NCI-H510A treated with DMSO at 0.1 percent for 48 hours (cell line): ENCODE results near the gene VAT1L.

ENCODE experiments used
- DNase-seq: peaks from one replicate; lab custom pipeline; 2025; lab: John Stamatoyannopoulos, UW

VAT1L gene, protein sequence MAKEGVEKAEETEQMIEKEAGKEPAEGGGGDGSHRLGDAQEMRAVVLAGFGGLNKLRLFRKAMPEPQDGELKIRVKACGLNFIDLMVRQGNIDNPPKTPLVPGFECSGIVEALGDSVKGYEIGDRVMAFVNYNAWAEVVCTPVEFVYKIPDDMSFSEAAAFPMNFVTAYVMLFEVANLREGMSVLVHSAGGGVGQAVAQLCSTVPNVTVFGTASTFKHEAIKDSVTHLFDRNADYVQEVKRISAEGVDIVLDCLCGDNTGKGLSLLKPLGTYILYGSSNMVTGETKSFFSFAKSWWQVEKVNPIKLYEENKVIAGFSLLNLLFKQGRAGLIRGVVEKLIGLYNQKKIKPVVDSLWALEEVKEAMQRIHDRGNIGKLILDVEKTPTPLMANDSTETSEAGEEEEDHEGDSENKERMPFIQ

GRCh38 chr16:77788181-77789084 is at the start of gene VAT1L:
Gene VAT1L (plus strand): TSS chr16:77788564. CDS start chr16:77788683, 119 bp downstream.
- peak; percentile 61 for DNase-seq

- DNase-seq: no peak
Observed at GRCh38 chr16:77738706-77739558, 49.4 kb upstream of the VAT1L start.

DNA sequence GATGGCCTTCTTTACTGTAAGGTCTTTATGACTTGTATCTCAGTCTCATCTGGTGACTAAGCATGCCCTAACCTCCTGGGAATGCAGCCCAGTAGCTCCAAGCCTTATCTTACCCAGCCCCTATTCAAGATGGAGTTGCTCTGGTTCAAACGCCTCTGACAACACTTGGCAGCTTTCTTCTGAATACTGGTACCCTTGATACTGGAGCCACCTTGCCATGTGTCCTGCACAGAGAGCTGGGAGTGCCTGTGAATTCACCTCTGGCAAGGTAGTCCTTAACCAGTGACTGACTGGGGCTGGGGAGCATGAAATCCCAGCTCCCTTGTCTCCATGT is 48.8 kb upstream of the VAT1L start:
- DNase-seq: no peak

DNA sequence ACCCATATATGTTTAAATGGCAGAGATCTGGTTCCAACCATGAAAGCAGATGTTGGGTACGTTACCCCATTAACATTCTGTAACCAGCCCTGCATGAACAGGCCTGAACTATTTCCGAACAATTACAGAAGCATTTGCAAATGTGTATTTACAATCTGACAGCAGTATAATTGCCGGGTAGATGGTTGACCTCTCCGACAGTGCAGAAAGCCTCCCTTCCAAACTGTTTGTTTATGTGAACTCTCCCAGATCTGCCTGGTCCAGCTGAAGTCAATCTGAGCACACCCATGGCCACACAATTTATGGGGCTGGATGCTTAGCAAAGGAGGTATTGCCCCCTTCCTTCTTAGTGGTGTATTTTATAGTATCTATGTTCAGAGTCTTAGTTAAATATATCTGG is 44.2 kb upstream of the VAT1L start:
- no peak for DNase-seq

- DNase-seq: no peak
Observed at GRCh38 chr16:77745972-77746371, 42.4 kb upstream of the VAT1L start.

DNA sequence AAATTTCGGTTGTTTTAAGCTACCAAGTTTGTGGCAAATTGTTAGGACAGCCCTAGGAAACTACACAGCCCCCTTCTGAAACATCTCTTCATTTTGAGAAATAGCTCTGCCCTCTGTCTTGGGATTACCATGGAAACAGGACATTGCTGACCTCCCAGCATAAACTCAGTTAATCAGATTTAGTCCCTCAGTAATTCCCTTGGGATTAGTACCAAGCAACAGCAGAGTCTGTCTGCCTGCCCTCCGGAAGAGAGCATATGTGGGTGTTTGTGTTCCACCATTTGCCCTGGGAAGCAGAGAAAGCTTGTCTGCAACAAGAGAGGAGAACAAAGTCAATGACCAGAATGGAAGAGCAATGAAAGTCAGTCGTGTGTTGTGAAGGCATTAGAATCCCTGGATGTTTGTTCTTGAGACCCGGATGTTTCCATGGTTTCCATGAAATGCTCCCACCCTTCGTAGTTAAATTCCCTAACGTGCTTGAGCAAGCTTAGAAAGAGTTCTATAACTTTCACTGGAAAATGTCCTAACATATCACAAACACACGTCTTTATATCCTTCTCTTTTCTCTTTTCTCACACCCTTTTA is 39.9 kb upstream of the VAT1L start:
- DNase-seq: no peak

- no peak for DNase-seq
Observed at GRCh38 chr16:77749415-77749814, 38.9 kb upstream of the VAT1L start.

- no peak for DNase-seq
Observed at GRCh38 chr16:77758046-77758445, 30.3 kb upstream of the VAT1L start.

DNA sequence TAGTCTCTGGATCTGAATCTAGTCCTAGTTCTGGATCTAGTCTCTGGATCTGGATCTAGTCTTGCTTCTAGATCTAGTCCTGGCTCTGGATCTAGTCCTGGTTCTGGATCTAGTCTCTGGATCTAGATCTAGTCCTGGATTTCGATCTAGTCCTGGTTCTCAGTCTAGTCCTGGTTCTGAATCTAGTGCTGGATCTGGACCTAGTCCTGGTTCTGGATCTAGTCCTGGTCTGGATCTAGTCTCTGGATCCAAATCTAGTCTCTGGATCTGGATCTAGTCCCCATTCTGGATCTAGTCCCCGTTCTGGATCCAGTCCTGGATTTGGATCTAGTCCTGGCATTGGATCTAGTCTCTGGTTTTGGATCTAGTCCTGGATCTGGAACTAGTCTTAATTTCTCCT is 29.9 kb upstream of the VAT1L start:
- no peak for DNase-seq

- DNase-seq: no peak
Observed at GRCh38 chr16:77759201-77759600, 29.2 kb upstream of the VAT1L start.

DNA sequence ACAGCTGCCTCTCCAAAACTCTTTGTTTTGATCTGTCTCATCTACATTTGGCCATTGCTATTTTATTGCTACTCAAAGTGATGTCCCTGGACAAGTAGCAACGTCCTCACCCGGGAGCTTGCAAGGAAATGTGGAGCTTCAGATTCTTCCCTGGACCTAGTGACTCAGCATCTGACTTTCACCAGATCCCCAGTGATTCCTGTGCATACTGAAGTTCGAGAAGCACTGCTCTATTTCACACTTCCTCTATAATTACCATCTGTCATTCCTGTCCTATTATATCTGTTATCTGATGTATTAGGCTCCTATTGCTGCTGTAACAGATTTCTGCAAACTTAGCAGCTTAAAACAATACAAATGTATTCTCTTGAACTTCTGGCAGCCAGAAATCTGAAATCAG is 28.5 kb upstream of the VAT1L start:
- no peak for DNase-seq

DNA sequence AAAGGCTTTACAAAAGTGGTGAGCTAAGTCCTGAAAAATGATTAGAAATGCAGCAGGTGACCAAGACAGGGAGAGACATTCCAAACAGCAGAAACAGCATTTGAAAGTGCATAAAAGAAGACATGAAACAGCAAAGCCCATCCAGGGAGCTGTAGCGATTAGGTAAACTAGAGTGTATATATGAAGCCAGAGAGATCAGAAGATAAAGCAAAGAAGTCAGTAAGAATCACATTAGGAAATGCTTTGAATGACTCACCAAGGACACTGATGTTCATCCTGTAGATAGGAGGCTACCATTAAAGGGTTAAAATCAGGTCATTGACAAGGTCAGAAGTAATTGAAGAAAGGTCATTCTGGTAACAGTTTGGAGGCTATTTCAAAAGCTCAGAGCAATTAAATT is 27.6 kb upstream of the VAT1L start:
- no peak for DNase-seq

DNA sequence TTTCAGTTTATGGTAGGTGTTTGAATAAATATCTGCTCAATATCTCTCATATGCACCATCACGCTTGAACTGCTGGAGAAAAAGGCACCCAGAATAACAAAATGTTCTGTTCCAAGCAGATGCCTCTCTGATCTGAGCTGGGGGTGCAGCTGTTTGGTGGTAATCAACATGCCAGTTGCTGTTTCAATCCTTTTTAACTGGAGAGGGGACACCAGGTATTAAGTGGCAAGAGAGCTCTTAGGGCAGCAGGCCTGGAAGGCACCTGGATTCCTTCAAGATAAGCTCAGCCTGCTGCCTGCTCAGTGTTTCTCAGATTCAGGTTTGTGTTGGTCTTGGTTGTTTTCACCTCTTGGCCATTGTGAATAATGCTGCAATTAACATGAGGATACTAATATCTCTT is 27.2 kb upstream of the VAT1L start:
- DNase-seq: no peak

GRCh38 chr16:77762262-77762661 is 26.1 kb upstream of the VAT1L start:
- DNase-seq: no peak

- DNase-seq: no peak
Observed at GRCh38 chr16:77763994-77764393, 24.4 kb upstream of the VAT1L start.

DNA sequence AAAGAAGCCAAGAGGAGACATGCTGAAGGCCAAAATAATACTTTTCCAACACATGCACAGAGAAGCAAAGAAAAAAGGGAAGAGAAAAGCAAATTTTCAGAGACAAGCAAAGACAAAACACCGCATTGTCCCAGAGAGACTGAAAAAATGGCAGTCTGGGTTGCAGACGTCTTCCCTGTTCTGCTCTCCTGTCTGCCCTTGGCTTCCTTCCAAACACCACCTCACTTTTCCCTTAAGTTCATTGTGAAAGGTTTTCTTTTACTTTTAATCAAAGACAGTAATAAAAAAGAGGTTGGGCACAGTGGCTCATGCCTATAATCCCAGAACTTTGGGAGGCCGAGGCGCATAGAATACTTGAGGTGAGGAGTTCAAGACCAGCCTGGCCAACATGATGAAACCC is 21.2 kb upstream of the VAT1L start:
- DNase-seq: no peak

GRCh38 chr16:77767826-77768225 is 20.5 kb upstream of the VAT1L start:
- DNase-seq: no peak

GRCh38 chr16:77775911-77776909 is 12.2 kb upstream of the VAT1L start:
- DNase-seq: no peak

DNA sequence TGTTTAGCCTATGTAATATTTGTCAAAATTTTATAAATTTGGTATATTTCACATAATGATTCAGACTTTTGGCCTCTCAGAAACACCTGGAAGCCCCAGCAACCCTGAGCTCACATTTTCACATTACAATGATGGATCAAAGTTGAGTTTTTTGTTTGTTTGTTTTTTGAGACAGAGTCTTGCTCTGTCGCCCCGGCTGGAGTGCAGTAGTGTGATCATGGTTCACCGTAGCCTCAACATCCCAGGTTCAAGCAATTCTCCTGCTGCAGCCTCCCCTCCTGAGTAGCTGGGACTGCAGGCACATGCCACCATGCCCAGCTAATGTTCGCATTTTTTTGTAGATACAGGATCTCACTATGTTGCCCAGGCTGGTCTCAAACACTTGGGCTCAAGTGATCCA is 10.6 kb upstream of the VAT1L start:
- DNase-seq: no peak

DNA sequence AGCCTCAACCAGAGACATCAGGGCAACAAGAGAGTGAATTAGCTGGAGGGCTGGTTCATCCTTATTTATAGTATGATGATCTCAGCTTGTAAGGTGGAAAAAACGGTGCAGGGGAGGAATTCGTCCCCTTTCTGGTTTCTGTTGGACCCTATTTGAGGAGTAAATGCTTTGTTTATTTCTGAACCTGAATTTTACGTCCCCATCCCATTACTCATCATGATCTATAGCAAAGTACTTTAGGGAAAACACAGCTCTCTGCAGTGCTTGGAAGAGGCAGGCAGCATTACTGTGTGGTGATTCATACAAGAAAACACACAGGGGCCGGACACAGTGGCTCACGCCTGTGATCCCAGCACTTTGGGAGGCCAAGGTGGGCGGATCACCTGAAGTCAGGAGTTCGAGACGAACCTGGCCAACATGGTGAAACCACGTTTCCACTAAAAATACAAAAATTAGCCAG is 8.0 kb upstream of the VAT1L start:
- no peak for DNase-seq

GRCh38 chr16:77781091-77781490 is 7.3 kb upstream of the VAT1L start:
- DNase-seq: no peak
